Stimulated activated CD8-positive, alpha-beta memory T cell treated with anti-CD3 and anti-CD28 coated beads, Interleukin-7, amount 100 ng/mL, for 48 hours (primary cell): ENCODE data around the gene SAMD13.
"Not testable (repeated sequence)": the region's sequence is repeated elsewhere in the genome, so short reads cannot be mapped to it uniquely, and the experiment has no call there.

ENCODE experiments used
- DNase-seq, 2 donors: peaks; one replicate each; pipeline ENCODE4 v3.0.0-alpha.2; 2020; ENCODE audit warnings: low read depth in 1 of 2; ENCODE audit errors: extremely low read depth in 1 of 2

Gene SAMD13

DNA sequence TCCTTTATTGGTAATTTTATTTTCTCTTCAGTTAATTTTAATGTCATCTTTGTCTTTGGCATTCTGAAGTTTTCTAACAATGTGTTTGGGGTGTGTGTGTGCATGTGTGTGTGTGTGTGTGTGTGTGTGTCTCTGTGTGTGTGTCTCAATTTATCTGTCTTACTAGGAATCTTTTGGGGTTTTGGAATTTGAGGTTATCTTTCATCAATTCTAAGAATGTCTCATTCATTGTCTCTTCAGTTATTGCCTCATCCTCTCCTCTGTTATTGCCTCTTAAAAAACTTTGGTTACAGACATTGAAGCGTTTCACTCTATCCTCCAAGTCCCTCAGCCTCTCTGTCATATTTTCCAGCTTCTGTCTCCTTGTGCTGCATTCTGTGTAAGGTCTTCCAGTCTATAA is 18.1 kb upstream of the SAMD13 start:
- no peak for DNase-seq

DNA sequence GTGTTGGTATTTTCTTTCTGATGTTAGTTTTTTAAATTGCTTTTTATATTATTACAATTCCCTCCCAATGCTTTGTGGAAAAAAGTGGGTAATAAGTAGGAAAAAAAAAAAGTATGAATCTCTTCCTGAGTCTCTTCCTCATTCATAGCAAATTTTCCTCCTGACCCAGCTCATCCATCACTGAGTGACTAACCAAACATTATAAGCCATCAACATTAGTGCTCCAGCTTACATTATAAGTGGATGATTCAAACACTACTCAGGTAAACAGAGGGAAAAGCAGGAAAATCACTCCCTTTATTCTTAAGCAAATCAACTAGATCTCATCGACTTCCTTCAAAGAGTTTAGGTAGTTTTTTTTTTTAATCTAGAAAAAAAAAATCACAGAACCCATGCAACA is 15.4 kb upstream of the SAMD13 start:
- no peak for DNase-seq

DNA sequence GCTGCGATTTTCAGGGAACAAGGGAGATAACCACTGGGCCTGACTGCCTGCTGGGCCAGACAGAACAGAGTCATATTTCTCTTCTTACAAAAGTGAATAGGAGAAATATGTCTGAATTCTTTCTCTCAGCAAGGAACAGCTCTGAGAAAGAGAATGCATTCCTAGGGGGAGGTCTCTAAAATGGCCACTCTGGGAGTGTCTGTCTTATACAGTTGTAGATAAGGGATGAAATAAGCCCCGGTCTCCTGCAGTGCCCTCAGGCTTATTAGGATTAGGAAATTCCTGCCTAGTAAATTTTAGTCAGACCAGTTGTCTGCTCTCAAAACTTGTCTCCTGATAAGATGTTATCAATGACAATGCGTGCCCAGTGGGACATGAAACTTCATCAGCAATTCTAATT is 14.1 kb upstream of the SAMD13 start:
- DNase-seq, result not testable (repeated sequence)

DNA sequence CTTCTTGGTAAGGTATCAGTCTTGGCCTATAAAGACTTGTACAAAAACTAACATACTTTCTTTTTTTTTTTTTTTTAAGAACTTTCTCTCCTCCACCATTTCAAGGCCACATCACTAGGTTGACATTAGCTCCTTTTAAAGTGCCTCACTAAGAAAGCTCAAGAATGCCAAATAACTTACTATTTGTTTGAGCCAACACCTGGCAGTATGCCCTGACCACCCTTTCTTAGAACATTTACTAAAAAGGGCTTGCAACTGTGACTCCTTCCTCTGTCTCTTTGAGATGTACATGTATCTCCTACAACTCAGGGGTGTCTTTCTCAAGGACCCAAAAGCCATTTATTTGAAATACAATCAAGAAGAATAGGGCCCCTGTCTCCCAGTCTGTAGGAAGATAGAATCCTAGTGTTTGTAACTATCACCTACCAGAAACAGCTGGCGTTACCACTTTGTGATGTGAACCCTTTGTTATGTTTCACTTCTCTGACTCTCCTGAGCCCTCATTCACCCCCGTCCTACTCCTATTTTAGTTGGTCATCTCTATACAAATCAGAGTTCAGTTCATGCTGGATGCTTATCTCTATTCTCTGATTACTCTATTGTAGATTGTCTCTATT is 12.2 kb upstream of the SAMD13 start:
- DNase-seq, result no peak

DNA sequence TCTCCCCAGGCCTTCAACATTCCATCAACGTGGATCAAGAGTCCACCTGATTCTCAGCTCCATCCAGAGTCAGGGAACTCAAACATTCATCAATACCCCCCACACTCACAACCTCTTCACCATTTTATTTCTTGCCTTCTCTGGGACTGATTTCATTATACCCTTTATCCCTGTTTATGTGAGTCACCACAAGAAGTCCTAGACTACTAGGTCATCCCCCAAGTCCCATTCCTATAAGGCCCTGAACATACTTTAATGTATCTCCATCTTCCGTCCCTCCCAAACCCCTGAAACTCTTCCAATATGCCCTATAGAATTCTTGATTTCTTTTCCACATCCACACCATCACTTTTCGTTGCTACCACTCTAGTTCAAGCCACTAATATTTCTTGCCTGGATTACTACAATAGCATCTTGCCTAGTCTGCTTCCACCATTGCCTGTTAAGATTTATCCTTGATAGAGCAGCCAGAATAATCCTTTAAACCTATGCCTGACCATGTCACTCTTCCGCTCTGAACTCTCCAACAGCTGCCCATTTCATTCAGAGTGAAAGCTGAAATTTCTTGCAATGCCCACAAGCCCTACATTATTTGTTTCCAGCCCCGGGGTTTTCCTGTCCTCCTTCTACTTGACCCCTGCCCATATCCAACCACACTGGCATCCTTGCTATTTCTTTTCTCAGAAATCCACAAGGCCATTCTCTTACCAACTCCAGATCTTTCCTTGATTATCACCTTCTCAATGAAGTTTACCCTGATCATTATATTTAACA is 9.4 kb upstream of the SAMD13 start:
- DNase-seq, result no peak

DNA sequence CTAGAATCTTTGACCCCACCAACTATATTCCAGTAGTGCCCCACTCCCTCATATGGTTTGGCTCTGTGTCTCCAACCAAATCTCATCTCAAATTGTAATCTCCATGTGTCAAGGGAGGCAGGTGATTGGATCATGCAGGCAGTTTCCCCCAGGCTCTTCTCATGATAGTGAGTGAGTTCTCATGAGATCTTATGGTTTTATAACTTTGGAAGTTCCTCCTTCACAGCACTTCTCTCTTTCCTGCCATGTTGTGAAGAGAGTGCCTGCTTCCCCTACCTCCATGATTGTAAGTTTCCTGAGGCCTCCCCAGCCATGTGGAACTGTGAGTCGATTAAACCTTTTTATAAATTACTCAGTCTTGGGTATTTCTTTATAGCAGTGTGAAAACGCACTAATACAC is 7.7 kb upstream of the SAMD13 start:
- DNase-seq, result no peak

DNA sequence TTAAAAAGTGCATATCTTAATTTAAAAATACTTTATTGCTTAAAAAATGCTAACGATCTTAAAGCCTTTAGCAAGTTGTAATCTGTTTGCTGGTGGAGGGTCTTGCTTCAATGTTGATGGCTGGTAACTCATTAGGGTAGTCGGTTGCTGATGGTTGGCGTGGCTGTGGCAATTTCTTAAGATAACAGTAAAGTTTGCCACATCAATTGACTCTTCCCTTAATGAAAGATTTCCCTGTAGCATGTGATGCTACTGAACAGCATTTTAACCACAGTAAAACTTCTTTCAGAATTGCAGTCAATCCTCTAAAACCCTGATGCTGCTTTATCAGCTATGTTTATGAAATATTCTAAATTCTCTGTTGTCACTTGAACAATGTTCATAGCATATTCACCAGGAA is 6.8 kb upstream of the SAMD13 start:
- DNase-seq, result no peak

DNA sequence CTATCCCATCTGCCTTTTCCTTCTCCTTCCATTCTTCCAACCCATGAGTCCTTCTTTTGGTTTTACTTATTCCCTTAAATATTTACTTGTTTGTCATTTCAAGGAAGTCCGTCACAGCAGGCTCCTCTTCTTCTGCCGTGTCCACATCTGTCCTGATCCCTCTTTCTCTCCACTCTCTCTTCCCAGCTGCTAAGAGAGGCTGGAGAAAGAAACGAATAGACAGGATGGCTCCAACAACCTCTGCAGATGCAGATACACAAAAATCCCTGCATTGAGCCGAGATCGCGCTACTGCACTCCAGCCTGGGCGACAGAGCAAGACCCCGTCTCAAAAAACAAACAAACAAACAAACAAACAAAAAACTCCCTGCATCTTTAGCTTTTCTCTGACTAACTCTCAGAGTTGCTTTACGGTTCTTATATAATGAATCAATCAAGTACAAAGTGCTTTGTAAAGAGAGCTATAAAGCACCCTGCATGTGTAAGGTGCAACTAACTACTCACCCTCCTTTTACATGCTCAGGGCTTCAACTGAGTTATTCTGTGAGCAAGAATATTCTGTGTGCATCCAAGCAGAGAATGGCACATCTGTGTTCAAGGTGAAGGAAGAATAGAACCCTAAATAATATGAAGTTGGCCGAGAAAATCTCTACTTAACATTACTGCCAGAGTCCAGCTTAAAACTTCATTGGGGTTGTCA is 3.8 kb upstream of the SAMD13 start:
- no peak for DNase-seq

DNA sequence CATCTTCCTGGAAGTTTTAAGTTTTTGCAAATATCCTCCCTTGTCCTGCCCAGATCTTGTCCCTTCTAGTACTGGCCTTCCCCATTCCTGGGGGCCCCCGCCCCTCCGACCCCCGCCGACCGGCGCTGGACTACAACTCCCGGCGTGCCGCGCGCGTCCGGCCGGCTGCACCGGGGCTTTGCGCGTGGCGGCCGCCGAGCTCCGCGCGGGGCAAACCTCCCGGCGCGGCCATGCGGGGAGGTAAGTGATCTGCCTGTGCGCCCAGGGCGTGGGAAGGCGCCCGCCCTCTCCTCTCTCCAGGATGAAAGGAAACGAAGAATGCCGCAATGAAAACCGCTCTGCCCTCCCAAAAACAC is 3.2 kb upstream of the SAMD13 start:
- peak in 1 of 2 donors; percentile 21 for DNase-seq

DNA sequence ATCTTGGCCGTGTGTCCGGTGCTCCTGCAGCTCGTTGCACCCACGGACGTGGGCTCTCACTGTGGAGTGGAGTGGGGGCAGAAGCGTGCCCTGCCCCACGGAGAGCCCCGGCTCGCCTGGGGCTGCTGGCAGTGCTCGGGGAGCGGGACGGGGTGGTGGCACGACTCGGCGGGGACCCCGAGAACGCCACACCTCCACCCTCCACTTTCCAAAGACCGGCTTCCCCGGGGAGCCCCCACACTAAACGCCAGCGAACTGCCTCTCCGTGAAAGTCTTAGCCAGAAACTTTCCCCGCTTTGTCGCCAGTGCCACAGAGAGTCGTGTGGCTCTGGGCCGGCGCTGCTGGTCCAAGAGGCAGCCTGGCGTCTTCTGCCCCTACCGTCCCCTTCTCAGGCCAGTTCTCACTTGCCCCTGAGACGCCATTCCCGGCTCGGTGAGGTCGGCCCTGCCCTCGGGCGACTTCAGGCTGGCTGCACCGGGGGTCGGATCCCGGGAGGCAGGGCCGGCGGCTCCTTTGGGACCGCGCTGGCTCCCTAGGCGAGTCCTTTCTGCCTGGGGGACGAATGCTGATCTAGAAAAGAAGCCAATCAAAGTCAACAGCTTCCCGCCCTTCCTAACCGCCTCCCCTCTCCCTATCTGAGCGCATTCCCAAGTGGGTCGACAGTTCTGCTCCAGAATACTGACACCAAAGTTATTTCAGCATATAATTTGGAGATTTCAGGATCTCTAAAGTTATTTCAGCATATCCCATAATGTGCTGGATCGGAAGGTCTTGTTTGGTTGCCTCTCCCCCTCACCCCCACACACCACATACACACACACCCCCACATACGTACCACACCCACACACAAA is 2.6 kb upstream of the SAMD13 start:
- DNase-seq, result no peak

DNA sequence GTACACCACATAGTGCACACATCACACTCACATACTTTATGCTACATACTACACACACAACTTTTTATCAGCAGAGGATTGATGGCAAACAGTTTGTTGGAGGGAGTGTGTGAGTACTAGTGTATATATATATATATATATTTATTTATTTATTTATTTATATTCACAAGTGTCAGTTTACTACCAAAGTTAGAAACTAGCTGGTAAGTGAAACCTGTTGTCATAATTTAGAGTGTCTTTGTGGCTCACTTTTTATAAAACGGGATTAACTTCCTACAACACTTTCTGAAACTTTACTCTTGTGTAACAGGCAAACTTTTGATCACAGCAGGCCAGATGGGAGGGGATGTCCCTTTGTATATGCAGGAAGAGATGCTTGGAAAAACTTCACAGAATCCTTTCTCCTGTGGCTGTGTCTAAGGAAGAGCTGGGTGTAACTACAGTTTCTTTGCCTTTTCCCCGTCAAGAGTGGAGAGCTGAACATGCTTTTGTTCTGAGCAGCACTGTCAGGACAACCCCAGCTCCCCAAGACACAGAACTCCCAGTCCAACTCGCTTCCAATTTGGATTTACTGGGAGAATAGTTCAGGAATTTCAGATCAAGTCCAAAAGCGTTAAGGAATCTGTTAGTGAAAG is 1.9 kb upstream of the SAMD13 start:
- no peak for DNase-seq

DNA sequence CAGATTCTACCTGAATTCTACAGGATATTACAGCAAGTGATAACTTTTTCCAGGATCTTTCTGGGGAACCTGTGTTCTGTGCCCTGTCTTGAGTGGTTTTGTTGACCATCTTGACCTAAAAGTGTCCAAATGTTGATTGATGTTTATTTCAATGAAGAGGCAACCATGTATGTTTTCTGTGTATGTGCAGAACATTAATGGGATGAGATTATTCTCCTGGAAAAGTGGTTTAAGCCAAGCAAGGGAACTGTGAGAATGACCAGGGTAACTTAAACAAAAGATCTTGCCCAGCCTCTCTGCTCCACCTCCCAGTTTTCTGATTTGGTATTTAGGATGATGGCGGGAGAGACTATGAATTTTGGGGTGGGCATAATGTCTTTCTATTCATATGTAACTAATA is 1.0 kb upstream of the SAMD13 start:
- DNase-seq, result no peak

DNA sequence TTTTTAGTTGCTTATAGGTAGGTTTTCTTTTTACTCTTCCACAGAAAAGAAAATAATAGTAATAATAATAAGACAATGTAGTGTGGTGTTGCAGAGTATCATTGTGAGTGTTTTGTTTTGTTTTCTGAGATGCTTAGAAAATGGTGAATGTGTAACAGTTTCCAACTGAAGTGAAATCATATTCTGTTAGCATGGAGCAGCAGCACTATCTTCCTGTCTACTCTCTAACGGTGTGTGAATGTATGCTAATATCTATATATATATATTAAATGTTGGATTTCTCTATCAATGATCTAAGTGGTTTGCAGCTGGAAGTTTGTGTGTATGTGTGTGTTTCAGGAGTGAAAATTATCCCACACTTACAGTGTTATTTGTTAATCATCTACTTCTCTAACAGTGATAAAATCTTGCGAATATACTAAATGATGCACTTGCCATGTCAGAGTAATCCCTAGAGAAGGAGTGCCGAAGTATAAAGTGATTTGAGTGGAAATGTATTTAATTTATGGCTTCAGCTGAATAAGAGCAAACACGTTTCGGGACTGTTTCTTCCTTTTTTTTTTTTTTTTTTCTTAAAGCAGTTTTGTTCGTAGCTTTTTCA is 377 bp downstream of the SAMD13 start:
- no peak for DNase-seq

DNA sequence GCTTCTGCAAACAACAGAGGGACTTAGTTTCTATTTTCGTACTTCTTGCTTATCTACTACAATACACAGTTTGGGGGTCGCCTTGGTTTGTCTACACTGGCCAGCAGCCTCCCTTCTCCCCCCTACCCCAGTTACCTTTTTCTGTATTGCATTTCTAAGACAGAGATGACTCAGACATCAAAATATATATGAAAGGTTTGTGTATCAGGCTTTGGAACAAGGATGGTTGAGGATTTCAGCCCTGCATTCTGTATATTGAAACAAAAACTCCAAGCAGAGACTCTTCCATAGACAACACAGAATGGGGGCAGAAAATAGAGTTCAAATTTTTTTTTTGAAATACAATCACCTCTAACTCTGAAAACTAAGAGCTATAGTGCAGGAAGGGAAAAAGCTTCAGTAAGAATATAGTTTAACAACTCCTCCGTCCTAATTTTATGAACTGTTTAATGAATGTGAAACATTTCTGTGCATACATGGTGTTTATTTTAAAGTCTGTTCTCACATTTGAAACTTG is 1.9 kb downstream of the SAMD13 start:
- no peak for DNase-seq

DNA sequence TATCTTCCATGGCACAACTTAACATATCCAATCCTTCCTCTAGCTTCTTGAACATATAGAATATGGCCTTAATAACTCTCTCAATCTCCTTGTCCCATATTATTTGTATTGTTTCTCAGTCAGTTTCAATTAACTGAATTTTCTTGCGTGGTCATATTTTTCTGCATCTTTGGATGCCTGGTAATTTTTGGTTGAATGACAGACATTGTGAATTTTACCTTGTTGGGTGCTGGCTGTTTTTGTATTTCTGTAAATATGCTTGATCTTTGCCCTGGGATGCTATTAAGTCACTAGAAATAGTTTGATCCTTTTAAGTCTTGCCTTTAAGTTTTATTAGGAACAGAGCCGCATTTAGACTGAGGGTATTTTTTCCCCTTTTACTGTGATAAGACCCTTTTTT is 5.9 kb downstream of the SAMD13 start:
- no peak for DNase-seq

DNA sequence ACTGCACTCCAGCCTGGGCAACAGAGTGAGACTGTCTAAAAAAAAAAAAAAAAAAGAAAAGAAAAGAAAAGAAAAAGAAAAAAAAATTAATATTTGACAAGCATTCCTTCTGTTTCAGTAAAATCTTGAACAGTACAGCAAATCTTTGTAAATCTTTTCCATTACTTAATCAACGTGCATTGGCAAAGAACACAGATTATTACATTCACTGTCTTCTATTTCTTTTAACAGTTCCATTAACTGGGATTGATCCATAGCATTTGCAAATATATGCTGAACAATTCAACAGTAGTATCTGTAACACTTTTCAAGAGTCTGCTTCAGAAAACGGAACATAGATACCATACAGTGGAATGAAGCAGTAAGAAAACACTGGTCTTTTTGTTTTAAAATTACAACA is 9.8 kb downstream of the SAMD13 start:
- no peak for DNase-seq

DNA sequence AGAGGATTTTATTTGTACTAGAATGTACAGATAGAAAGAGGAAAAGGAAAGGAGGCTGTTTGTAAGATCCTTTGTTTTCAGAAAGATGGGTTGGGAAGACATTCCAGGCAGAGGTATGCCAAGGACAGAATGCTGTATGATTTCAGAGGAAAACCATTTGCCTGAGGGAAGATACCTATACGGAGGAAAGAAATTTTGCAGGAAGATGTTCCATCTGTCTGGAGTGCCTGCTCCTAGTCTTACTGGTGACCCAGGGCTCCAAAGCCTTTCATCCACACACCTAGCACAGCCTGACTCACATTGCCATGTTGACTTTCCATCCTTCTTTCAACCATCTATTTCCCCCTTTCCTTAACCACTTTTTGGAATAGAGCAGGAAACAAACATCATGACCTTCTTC is 18.2 kb downstream of the SAMD13 start:
- DNase-seq, result no peak

DNA sequence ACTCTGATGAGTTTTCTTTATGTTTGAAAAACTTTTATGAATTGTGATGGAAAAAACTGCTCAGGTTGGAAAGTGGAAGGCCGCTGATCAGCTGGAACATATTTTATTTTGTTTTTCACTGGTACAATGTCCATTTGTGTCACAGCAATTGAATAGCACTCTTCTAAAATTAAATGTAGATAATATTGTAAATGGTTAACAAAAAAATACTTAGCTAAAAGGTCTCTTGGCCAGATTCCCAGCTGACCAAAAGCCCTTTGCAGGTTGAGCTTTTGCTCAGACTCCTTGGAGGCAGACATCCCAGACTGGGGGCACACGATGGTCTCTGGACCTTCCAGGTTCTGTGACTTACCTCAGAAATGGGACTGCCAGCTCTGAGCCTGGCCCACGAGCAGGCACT is 26.3 kb downstream of the SAMD13 start:
- no peak for DNase-seq

DNA sequence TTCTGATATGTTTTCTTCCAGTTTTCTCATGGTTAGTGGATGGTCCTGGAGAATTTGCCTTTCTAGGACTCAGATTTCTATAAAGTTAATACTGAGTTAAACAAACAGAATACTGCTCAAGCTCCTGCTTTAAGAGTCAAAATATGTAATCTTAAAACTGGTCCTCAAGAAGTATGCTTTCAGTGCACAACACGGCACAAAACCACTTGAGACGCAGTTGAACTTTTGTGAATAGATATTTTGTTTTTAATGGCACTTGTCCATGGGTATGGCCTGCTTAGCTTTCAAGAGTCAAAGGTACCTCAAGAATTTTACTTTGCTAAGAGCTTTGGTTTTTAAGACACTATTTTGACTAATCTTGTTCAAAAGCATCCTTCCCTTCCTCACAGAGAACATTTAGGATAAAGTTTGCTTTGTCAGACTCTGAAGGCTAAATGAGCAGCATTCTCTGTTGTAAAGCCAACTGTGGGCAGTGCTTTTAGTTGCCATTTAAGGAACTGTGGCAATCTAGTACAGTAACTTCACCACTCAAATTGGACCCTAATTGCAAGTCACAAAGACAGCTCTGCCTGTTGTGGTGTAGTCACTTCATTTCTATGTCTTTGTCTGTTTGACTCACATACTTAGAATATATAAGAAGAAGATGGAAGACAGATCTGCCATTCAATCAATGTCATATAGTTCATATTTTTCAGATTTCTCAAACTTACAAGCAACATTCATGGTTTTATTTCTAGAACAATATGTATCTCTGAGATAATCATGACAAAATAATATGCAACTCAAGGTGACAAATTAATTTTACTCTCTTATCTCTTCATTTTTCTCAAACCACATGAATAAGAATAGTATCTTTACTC is 28.8 kb downstream of the SAMD13 start:
- no peak for DNase-seq
